Jurkat, Clone E6-1 (cell line): Measurements from ENCODE around the gene ERAP2.

Experiments used
- DNase-seq: peaks from one replicate; pipeline ENCODE4 v3.0.0-alpha.2; 2011; ENCODE audit warnings: low read depth, low spot score
- H3K4me3 ChIP-seq: 2 replicates; pipeline ENCODE4 v1.5.1; 2011; ENCODE audit warnings: mild to moderate bottlenecking, low read length, control low read depth, moderate library complexity

The ERAP2 gene

DNA sequence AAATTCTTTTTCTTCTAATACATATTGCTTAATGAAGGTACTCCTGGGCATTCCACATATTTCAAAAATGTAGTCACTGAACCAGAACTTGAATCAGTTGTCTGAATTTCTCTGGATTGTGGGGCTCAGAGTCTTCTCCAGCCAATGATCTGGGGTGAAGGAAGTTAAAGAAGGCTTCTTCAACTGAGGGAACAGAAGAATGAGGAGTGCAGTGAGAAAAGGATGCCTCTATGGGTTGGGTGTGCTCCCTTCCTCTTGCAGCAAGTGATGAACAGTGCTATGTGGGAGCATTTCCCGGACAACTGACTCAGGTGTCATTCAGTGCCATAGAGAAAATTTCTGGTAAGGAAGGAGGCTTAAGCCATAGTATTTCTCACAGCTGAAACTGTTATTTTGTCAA, 67.5 kb downstream of the ERAP2 start:
- no peak overlapping the region for H3K4me3 ChIP-seq
- no peak for DNase-seq

DNA sequence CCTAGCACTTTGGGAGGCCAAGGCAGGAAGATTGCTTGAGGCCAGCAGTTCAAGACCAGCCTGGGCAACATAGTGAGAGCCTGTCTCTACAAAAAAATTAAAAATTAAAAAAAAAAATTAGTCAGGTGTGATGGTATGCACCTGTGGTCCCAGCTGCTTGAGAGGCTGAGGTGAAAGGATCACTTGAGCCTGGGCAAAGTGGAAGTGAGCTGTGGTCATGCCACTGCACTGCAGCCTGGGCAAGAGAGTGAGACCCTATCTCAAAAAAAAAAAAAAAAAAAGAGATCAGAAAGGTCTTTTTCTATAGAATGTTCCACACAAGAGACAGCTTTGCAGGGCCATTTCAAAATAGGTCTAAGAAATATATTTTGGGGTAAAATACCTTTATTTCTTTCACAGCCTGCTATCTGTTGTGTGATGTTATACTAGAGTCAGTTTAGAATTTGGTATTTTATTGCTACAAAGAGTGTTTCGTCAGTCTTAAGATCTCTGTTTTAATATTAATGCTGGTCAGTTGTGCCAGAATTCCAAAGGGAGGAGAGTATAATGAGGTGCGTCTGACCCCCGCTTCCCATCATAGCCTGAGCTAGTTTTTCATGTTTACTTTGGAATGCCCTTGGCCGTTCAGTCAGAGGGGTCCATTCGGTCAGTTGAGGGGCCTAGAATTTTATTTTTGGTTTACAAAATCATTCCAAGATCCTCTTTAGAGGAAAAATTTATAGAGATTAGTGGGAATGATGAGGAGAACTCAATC, 69.0 kb downstream of the ERAP2 start:
- H3K4me3 ChIP-seq: no peak overlapping the region
- no peak for DNase-seq

DNA sequence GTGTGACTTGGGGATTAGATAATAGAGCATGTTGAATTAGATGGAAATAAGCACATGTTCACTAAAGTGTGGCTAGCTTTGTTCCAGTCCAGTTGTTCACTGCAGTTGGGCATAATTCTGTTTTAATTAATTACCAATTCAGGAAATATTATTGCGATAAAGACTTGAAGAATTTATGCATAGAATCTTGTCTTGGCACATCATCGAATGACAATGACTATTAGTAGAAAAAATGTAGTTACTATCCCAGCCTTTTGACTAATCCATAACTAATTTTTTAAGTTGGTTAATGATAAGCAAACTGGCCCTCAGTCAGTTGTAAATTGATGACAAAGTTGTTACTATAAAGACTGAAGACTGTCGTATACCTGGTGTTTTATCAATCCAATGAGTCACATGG, 70.1 kb downstream of the ERAP2 start:
- H3K4me3 ChIP-seq: no peak overlapping the region
- DNase-seq: no peak

GRCh38 chr5:96952118-96952750, 75.9 kb downstream of the ERAP2 start:
- no peak overlapping the region for H3K4me3 ChIP-seq
- DNase-seq: no peak

GRCh38 chr5:96952974-96953730, 76.9 kb downstream of the ERAP2 start:
- H3K4me3 ChIP-seq: no peak overlapping the region
- DNase-seq: no peak

DNA sequence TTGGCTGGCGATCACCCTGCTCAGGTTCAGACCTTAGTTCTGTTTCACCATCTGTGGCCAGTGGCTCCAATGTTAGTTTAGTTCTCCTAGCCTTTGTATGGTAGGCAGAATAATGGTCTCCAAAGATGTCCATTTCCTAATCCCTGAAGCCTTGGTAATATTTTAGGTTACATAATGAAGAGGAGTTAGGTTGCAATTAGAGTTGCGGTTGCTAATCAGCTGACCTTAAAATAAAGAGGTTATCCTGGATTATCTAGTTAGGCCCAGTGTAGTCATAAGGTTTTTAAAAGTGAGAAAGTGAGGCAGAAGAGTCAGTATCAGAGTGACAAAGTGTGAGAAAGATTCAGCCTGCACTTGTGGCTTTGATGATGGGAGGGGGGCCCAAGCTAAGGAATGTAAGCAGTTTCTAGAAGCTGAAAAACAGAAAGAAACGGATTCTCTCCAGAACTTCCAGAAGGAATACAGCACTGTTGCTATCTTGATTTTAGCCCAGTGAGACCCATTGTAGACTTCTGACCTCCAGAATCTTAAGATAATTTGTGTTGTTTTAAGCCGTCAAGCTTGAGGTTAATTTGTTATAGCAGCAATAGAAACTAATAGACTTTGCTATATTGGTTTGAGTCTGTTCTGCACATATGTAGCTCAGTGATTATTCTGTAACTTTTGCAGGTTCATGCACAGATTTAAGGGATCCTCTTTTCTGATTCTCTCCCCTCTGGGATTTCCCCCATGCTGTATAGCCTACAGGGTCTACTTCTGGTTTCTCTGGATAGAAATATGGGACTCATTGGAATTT, 81.2 kb downstream of the ERAP2 start:
- no peak overlapping the region for H3K4me3 ChIP-seq
- no peak for DNase-seq

DNA sequence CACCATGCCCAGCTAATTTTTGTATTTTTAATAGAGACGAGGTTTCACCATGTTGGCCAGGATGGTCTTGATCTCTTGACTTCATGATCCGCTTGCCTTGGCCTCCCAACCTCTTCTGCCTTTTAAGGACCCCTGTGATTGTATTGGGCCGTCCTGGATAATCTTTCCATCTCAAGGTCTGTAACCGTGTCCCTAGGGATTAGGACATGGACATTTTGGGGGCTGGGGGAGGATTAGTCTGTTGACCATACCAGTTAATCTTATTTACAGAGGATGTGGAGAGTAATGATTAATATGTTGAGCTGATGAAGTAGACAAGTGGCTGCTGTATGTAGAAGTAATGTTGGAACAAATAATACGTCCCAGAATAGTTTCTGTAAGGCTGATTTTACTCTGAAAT, 82.7 kb downstream of the ERAP2 start:
- H3K4me3 ChIP-seq: no peak overlapping the region

DNA sequence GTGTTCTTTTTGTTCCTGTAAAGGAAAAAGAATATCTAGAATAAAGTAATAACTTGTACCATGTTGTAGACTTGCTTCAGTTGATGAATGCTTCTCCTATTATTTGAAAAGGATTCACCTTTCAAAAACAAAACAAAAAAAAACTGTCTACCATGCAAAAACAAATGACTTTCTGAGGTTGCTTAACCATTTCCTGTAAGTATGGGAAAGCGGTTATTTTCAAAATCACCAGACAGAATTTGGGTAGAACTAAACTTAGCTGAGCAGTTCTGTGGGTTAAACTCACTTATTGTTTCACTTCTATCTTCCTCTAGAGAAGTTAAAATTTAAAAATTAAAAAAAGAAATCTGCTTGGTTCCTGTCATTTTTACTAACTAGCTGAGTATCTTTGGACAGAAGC, 84.8 kb downstream of the ERAP2 start:
- peak overlapping the region; percentile 45 for H3K4me3 ChIP-seq
- DNase-seq: peak; percentile 91

More for the DNA sequence above, 82.7 kb downstream of the ERAP2 start:
- no peak for DNase-seq

GRCh38 chr5:96962540-96962991, 86.3 kb downstream of the ERAP2 start:
- peak overlapping the region; percentile 45 for H3K4me3 ChIP-seq
- DNase-seq: peak; percentile 74

GRCh38 chr5:96963267-96963666, 87.0 kb downstream of the ERAP2 start:
- H3K4me3 ChIP-seq: peak overlapping the region; percentile 45
- DNase-seq: peak; percentile 52

DNA sequence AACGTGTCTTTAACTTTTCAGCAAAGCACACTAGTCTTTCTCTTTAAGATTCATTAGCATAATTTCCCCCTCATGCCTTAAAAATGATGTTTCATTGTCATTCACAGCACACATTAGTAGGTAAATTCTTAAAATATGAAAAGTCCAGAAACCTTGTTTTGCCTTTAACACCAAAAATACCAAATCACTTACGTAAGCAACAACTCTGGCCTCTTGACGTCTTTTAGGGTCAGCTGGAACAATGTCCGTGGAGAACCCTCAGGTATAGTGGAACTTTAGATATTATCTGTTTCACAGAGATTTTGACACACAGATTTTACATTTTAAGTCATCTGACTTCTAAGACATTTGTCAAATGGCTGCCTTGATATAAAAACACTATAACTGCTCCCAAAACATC, 90.5 kb downstream of the ERAP2 start:
- DNase-seq: no peak
- no peak overlapping the region for H3K4me3 ChIP-seq

GRCh38 chr5:96967400-96967799, 91.1 kb downstream of the ERAP2 start:
- DNase-seq: no peak
- no peak overlapping the region for H3K4me3 ChIP-seq

- H3K4me3 ChIP-seq: no peak overlapping the region
- no peak for DNase-seq
Measured at GRCh38 chr5:96968074-96968473, 91.8 kb downstream of the ERAP2 start.

GRCh38 chr5:96968614-96969013, 92.3 kb downstream of the ERAP2 start:
- H3K4me3 ChIP-seq: no peak overlapping the region
- no peak for DNase-seq
